ENCODE results near the gene SMIM10. TPM values are rescaled to one million over a fixed set of nuclear protein-coding genes. Genes with fewer than 3 reads are reported as not detected.
A peak's percentile ranks its signal among the peaks of the same experiment; 100 is the strongest.

The SMIM10 gene
- total RNA-seq, 1 experiment from 2014 or later: 7.2 TPM

- intact Hi-C loops (cut with micrococcal nuclease; ENCODE audit: unreplicated experiment): loop anchor here (10.0 kb wide), 1 partner anchor 193 kb away; a partner anchor contains a TSS
- Histone ChIP-seq H3K4me3 (ENCODE audit: low read depth in 2 of 2, low read length in 2 of 2) (no peak overlapping the region), H3K27ac (ENCODE audit: low read length) (peak overlapping the region; percentile 57; the same call in 1 of the 2 replicates), H3K4me1 (ENCODE audit: control insufficient read depth, insufficient read depth, low read length) (peaks cover 31% of the 10 kb centered on the region), H3K36me3 (ENCODE audit: control insufficient read depth, insufficient read depth, low read length) (no peaks in the 10 kb centered on the region), H3K9me3 (ENCODE audit: control insufficient read depth, insufficient read depth, low read depth, low read length) (no peaks in the 10 kb centered on the region), H3K27me3 (ENCODE audit: control insufficient read depth, insufficient read depth, low read length) (no peaks in the 10 kb centered on the region)
- no TSS peak for BruUV-seq (replicated peaks)
- DNase-seq (ENCODE audit: low read depth, low spot score) (no peak), ATAC-seq (no peak)
- ChIA-PET CTCF (no interaction called here), POLR2A (no interaction called here)
- in situ Hi-C loops (cut with HindIII; ENCODE audit: low pct_unique_long_range_greater_than_20kb, low sequenced_read_pairs): no loop called here
- no peak for TF ChIP-seq TCF7L2 (IDR thresholded peaks at IDR 0.05; ENCODE audit: low read depth, low read length)
- no peak for TF ChIP-seq REST (IDR thresholded peaks at IDR 0.05; ENCODE audit: insufficient read depth in 1 of 2, low read depth in 2 of 2, low read length in 1 of 2)
- TF ChIP-seq, protein P1, sequence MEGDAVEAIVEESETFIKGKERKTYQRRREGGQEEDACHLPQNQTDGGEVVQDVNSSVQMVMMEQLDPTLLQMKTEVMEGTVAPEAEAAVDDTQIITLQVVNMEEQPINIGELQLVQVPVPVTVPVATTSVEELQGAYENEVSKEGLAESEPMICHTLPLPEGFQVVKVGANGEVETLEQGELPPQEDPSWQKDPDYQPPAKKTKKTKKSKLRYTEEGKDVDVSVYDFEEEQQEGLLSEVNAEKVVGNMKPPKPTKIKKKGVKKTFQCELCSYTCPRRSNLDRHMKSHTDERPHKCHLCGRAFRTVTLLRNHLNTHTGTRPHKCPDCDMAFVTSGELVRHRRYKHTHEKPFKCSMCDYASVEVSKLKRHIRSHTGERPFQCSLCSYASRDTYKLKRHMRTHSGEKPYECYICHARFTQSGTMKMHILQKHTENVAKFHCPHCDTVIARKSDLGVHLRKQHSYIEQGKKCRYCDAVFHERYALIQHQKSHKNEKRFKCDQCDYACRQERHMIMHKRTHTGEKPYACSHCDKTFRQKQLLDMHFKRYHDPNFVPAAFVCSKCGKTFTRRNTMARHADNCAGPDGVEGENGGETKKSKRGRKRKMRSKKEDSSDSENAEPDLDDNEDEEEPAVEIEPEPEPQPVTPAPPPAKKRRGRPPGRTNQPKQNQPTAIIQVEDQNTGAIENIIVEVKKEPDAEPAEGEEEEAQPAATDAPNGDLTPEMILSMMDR (IDR thresholded peaks at IDR 0.05): no peak
- TF ChIP-seq SIN3A (IDR thresholded peaks at IDR 0.05; ENCODE audit: borderline replicate concordance, insufficient read depth, low read depth, low read length): no peak
- TF ChIP-seq POLR2AphosphoS5 (IDR thresholded peaks at IDR 0.05; ENCODE audit: low read depth, low read length): no peak
Measured at GRCh38 chrX:134997646-134998045, 6.9 kb downstream of the SMIM10 start.

- H3K4me1 ChIP-seq (ENCODE audit: control insufficient read depth, insufficient read depth, low read length): peaks cover 32% of the 10 kb centered on the region
- CTCF ChIA-PET: no interaction called here
- intact Hi-C loops (cut with micrococcal nuclease; ENCODE audit: unreplicated experiment): loop anchor here (10.0 kb wide), 1 partner anchor 193 kb away; a partner anchor contains a TSS
Measured at GRCh38 chrX:134998246-134998645, 7.5 kb downstream of the SMIM10 start.

More at GRCh38 chrX:134998246-134998645, 7.5 kb downstream of the SMIM10 start:
- DNase-seq (ENCODE audit: low read depth, low spot score) (no peak), ATAC-seq (no peak)
- Histone ChIP-seq H3K36me3 (ENCODE audit: control insufficient read depth, insufficient read depth, low read length) (no peaks in the 10 kb centered on the region), H3K9me3 (ENCODE audit: control insufficient read depth, insufficient read depth, low read depth, low read length) (no peaks in the 10 kb centered on the region), H3K27ac (ENCODE audit: low read length) (peak overlapping the region; percentile 57; the same call in 1 of the 2 replicates), H3K27me3 (ENCODE audit: control insufficient read depth, insufficient read depth, low read length) (no peaks in the 10 kb centered on the region), H3K4me3 (ENCODE audit: low read depth in 2 of 2, low read length in 2 of 2) (no peak overlapping the region)
- POLR2A ChIA-PET: no interaction called here
- TF ChIP-seq, protein P1 (IDR thresholded peaks at IDR 0.05): no peak
- TF ChIP-seq SIN3A (IDR thresholded peaks at IDR 0.05; ENCODE audit: borderline replicate concordance, insufficient read depth, low read depth, low read length): no peak
- TF ChIP-seq REST (IDR thresholded peaks at IDR 0.05; ENCODE audit: insufficient read depth in 1 of 2, low read depth in 2 of 2, low read length in 1 of 2): no peak
- TF ChIP-seq TCF7L2 (IDR thresholded peaks at IDR 0.05; ENCODE audit: low read depth, low read length): no peak
- no peak for TF ChIP-seq POLR2AphosphoS5 (IDR thresholded peaks at IDR 0.05; ENCODE audit: low read depth, low read length)
- in situ Hi-C loops (cut with HindIII; ENCODE audit: low pct_unique_long_range_greater_than_20kb, low sequenced_read_pairs): no loop called here
- BruUV-seq (replicated peaks): no TSS peak

All from Panc1 (cell line).